Activated CD8-positive, alpha-beta memory T cell treated with anti-CD3 and anti-CD28 coated beads, Interleukin-2, amount 50 U/mL, for 4 hours (primary cell): Measurements from ENCODE around the gene RPTN.
"Not testable (repeated sequence)": the region's sequence is repeated elsewhere in the genome, so short reads cannot be mapped to it uniquely, and the experiment has no call there.

Experiments
- DNase-seq: peaks from one replicate; pipeline ENCODE4 v3.0.0-alpha.2; 2020

Gene RPTN

DNA sequence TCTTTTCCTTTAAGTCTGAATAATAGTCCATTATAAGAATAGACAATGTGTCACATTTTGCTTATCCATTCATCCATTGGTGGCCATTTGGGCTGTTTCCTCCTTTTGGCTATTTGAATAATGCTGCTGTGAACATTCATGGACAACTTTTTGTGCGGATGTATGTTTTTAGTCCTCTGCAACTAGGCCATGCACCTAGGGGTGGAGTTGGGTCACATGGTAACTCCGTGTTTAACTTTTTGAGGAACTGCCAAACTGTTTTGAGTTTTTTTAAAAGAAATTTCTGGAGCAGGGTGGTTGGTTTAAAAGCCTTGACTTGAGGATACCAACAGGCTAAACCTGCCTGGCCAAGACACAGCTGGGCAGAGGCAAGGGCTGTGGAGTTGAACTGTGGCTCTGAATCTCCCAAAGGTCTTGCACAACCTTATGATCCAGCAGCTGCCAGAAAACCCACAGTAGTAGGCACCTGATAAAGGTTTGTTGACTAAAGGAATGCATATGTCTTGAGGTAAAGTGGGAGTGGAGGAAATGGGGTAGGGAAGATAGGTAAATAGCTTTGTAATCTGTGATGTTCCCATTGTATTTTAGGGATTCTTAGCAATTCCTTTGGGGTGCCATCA, 5.6 kb upstream of the RPTN start:
- DNase-seq, result no peak

DNA sequence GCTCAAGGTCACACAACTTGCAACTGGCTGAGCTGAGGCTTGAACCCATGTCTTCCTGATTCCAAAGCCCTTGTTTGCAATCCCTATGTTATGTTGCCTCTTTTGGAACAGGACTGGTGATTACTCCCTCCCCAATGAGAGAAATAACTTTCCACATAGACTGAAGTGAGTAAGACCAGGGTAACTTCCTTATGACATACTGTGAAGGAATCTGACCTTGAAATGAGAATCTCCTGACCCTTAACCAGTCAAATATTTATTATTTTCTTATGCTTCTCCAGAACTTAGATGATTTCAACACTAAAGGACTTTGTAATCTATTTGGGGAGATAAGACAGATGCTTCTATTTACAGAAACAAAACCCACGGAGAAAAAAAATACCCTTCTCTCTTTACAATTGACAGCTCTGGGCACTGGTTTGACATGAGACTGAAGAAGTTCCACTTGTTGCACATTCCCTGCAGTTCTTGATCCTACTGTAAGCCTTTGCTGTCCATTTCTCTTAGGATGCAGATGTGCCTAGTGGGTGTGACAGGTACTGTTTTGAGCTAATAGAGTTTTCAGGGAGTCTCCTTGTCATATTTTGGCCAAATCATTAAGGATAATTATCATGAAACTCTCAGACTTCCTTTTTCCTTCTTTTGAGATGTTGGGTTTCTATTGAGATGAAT, 3.9 kb upstream of the RPTN start:
- no peak for DNase-seq

DNA sequence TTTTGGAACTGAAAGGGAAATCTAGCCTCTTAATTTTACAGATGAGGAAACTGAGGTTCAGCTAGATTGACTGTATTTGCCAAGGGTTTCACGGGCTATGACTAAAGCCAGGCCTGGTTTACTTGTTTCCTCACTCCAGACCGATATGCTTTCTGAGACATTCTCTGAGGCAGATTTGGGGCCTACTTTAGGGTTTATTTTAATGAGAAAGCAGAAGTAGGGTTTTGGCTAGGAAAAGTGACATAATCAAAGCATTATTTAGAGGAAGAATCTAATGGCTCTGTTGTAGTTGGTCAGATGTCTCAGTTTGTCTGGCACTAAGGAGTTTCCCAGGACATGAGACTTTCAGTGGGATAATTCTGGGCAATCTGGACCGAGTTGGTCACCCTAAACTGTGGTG, 1.5 kb upstream of the RPTN start:
- no peak for DNase-seq

DNA sequence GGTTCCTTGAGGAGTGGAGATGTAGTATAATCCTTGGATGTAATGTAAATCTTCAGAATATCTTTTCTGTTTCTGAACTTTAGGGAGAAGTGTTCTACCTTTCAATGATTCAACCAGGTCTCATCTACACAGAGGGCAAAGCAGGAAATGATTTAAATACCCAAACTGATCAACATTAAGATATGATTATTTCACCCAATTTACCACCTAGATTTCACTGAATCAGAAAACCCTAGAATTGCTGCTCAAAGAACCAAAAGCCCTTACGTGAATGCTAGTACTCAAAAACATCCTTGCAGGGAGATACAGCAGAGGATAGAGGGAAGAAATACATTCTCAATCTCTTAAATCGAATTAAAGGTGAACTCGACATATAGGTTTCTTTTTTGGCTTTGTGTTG, 5.0 kb downstream of the RPTN start:
- DNase-seq, result no peak

DNA sequence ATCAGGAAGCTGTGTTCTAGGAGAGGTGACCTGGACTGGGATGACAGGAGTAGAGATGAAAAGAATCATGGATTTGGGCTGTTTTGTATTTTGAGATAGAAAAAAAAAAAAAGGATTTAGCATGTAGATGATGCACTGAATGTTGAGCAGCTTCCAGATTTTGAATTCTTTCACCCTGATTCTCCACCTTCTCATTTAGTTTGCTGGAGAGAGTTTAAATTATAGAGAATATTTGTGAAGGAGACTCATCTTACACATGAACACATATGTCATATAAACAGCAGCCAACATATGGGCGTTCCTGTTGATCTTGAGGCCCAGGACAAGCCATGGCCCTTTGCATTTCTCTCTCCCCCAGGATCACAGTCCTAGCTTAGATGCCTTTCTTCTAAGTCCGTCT, 7.4 kb downstream of the RPTN start:
- DNase-seq, result no peak

DNA sequence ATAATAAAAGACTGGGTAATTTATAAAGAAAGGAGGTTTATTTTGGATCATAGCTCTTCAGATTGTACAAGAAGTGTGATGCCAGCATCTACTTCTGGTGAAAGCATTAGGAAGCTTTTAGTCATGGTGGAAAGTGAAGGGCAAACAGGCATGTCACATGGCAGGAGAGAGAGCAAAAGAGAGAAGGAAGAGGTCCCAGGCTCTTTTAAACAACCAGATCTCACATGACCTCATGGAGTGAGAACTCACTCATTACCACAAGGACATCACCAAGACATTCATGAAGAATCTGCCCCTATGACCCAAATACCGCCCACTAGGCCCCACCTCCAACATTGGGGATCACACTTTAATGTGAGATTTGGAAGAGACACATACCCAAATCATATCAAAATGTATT, 10.0 kb downstream of the RPTN start:
- DNase-seq, result no peak

DNA sequence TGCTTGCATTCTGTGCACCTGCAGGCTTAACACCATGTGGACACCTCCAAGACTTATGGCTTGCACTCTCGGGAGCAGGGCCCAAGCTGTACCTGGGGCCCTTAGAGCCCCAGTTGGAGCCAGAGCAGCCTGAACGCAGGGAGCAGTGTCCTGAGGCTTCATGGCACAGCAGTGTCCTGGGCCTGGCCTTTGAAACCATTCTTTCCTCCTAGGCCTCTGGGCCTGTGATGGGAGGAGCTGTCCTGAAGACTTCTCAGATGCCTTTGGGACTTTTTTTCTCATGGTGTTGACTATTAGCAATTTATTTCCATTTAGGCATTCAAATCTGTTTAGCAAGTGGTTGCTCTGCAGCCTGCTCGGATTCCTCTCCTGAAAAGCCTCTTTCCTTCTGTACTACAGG, 11.0 kb downstream of the RPTN start:
- DNase-seq, result no peak

DNA sequence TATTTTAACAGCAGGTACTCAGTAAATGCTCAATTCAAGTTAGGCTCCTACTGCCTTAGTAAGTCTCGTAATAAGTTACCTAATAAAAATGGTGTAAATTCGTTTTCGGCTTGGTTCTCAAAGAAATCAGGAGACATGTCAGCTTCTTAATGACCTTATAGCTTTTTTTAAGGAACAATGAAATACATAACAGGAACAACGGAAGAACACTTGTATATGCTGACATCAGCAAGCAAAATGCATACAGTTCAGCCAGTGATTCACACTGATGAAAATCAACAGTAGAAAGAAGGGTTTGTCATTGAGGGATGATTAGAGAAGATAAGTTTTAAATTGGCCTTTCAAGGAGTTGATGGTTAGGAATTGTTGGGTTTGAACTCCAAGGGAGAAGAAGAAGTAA, 13.3 kb downstream of the RPTN start:
- DNase-seq, result no peak

DNA sequence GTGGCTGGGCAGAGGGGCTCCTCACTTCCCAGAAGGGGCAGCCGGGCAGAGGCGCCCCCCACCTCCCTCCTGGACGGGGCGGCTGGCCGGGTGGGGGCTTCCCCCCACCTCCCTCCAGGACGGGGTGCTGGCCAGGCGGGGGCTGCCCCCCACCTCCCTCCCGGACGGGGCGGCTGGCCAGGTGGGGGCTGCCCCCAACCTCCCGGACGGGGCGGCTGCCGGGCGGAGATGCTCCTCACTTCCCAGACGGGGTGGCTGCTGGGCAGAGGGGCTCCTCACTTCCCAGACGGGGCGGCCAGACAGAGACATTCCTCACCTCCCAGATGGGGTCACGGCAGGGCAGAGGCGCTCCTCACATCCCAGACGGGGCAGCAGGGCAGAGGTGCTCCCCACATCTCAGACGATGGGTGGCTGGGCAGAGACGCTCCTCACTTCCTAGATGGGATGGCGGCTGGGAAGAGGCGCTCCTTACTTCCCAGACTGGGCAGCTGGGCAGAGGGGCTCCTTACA, 14.3 kb downstream of the RPTN start:
- not testable (repeated sequence) for DNase-seq

DNA sequence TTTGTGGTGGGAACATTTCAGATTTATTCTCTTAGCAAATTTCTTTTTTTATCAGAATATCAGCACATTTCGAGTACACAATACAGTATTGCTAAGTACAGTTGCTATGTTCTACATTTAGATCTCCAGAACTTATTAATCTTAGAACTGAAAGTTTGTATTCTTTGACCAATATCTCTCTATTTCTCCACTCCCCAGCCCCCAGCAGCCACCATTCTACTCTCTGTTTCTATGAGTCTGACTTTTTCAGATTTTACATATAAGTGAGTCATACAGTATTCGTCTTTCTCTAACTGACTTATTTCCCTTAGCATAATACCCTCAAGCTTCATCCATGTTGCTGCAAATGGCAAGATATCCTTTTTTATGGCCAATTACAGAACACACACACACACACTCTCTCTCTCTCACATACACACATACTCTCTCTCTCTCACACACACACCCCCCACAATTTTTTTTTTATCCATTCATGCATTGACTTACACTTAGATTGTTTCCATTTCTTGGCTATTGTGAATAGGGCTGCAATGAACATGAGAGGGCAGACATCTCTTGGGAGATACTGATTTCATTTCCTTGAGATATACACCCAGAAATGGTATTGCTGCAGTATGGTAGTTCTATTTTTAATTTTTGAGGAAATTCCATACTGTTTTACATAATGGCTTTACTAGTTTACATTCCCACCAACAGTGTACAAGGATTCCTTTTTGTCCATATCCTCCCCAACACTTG, 15.7 kb downstream of the RPTN start:
- no peak for DNase-seq

DNA sequence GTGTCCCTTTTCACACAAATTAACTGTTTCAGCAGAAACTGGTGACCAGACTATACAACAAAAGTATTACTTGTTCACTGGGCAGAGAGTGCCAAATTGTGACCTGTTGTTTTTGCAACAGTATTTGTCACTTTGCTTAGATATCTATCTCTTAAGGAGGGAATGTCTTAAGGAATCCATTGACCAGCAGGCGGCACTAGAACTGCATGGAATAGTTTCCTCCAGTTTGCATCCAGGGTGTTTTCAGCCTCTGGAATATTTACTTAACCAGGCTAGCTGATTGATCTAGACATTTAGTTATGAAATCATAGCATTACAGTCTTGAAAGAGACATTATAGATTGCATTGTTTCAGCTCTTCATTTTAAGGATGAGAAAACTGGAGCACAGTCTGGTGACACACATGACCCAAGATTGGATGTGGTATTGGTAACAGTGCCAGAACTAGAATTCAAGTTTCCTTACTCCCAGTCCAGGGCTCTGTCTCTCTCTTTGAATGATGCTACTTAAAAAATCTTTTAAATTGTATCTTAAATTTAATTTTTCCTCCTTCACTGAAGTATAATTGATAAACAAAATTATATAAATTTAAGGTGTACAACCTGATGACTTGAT, 16.9 kb downstream of the RPTN start:
- no peak for DNase-seq

DNA sequence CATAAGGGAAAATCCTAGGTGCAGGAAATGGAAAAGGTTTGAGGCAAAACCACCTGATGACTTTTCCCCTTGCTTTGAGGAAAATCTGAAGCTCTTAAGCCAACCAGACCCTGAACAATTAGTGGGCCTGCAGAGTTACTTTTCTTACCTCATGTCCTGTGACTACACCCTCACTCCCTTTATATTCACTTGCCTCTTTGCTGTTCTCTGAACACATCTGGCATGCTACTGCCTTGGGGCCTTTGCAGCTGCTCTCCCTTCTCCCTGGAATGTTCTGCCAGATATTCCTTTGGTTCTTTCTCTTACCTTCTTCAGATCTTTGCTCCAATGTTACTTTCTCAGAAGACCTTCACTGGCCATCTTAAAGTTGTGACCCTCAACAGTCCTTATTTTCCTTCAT, 21.8 kb downstream of the RPTN start:
- no peak for DNase-seq

DNA sequence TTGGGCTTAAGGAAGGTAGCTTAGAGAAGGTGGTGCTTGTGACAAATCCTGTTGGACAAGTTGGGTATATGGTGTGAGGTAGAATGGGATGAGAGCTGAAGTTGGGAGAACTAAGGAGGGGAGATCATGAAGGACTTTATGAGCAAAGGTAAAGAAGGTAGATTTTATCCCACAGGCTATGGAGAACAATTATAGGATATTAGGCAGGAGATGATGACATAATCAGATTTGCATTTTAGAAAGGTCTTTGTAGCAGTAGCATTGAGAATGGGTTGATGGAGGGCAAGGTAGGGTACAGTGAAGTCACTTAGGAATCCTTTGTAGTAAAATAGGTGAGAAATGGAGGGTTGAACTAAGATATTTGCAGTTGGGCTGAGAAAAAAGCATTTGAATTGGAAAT, 28.8 kb downstream of the RPTN start:
- no peak for DNase-seq

DNA sequence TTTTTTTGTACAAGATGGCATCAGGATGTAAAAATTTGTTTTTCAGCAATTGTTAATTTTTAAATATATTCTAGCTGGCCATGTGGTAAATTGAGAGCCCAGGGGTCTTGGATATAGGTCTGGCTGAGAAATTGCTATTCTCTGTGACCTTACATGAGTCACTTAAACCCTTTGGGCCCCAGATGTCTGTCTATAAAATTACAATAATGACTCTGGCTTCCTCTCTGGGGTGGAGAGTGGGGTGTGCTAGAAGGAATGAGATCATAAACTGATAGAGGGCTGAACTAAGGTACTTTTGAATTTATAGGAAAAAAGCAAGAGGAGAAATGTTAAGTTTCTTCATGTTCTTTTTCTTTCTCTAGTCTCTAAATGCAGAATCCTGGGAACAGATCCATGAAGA, 31.4 kb downstream of the RPTN start:
- no peak for DNase-seq

DNA sequence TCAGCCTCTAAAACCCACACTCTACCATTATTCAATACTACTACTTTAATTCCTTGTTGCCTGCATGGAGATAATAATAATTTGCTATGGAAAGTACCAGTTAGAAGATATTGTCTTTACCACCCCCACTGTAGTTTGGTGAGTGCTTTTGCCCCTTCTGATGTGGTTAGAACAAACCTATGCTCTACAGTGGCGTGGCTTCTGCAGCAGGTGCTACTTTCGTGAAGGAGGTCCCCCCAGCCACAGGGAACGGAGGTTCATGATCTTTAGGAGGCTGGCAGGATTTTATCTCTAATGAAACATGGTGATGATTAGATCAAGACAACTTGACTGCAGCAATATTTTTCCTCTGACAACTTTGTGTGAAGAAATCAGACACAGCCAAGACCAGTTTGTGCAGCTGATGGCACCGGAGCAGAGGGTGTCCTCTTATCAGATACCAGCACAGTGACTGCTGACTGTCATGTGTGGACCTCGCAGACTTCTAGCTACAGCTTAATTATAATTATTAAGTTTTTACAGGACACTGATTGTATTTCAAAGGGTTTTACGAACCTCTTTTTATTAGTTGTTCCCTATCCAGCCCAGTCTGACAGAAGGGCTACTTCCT, 33.1 kb downstream of the RPTN start:
- no peak for DNase-seq

DNA sequence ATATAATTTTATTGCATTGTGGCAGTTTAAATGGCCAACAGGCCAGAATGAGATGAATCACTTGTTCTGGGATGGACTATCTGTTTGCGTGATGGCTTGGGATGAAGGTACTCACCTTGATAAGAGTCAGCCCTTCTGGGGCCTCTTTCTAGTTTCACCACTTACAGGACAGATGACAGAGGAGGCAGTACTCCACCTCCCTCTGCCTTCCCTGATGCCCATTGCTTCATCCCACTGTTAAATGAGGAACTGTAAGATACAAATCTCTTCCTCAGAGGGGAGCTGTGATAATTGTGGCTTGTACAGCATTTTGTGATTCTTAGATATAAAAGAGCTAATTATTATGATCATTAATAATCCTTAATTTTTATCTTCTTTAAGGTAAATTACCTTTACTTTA, 40.1 kb downstream of the RPTN start:
- no peak for DNase-seq

DNA sequence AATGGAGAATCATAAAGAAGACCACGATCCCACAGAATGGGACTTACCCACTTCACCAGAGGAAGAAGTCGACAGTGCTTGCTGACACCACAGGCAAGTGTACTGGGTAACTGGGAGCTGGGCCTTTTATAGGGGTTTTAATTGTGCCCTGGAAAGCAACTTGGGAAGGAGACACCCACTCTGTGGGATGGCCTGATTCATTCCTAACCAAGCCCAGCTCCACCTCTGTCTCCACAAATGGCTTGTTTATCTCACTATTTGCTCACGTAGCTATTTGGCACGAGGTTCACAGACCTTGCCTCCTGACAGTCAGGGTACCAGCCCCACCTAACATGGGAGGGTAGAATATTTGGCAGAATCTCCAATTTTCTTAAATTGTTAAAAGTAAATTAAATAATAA, 43.7 kb downstream of the RPTN start, which contains the start of gene TCHH:
Gene TCHH, minus strand, starts transcription at position 101 of the 400 bp plus-strand sequence. CDS start 1,364 bp downstream, outside the sequence.
- DNase-seq, result no peak

DNA sequence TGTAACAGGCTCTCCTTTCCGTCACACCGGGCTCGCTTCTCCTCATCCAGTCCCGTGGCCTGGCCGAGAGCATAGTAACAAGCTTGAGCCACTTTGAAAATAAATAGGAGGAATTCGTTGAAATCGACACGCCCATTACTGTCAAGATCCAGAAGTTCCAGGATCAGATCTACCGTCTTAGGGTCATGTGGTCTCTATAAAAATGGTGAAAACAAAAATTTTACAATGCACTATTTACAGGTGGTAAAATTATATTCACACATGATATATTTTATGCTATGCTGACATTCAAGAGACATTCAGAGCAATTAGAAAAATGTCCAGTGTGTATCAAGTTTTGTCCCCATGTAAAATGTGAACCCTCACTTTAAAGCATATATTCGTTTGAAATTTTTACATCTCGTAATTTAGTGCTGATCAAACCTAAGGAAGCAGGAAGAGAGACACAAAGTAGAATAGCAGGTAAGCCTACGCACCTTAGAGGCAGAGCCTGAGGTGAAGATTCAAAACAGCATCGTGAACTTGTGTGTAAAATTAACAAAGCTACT, 46.1 kb downstream of the RPTN start:
- DNase-seq, result no peak

DNA sequence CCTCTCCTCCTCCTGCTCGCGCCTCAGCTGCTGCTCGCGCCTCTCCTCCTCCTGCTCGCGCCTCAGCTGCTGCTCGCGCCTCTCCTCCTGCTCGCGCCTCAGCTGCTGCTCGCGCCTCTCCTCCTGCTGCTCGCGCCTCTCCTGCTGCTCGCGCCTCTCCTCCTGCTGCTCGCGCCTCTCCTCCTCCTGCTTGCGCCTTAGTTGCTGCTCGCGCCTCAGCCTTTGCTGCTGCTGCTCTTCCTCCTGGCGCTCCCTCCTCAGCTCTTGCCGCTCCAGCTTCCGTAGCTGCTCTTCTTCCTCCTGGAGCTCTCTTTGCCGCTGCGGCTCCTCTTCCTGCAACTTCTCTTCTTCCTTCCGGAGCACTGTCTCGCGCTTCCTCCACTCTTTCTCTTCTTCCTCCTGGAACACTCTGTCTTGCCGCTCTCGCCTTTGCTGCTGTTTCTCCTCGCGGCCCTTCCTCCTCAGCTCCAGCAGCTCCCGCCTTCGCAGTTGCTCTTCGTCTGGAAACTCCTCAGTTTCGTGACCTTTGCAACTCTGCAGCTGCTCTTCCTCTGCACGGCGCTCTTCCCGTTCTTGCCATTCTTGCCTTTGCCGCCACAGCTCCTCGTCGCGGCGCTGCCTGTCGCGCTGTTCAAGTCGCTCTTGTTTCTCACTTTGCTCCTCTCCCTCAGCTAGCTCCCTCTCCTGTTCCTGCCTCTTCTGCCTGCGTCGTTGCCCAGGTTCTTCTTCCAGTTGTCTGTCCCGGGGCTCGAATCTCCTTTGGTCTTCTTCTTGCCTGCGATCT, 46.7 kb downstream of the RPTN start:
- DNase-seq, result no peak

DNA sequence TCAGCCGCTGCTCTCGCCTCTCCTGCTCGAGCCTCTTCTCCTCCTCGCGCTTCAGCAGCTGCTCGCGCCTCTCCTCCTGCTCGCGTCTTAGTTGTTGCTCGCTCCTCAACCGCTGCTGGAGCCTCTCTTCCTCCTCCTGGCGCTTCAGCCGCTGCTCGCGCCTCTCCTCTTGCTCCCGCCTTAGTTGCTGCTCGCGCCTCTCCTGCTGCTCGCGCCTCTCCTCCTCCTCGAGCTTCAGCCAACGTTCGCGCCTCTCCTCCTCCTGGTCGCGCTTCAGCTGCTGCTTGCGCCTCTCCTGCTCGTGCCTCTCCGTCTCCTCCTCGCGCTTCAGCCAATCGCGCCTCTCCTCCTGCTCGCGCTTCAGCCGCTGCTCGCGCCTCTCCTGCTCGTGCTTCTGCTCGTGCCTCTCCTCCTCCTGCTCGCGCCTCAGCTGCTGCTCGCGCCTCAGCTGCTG, 47.5 kb downstream of the RPTN start:
- no peak for DNase-seq

DNA sequence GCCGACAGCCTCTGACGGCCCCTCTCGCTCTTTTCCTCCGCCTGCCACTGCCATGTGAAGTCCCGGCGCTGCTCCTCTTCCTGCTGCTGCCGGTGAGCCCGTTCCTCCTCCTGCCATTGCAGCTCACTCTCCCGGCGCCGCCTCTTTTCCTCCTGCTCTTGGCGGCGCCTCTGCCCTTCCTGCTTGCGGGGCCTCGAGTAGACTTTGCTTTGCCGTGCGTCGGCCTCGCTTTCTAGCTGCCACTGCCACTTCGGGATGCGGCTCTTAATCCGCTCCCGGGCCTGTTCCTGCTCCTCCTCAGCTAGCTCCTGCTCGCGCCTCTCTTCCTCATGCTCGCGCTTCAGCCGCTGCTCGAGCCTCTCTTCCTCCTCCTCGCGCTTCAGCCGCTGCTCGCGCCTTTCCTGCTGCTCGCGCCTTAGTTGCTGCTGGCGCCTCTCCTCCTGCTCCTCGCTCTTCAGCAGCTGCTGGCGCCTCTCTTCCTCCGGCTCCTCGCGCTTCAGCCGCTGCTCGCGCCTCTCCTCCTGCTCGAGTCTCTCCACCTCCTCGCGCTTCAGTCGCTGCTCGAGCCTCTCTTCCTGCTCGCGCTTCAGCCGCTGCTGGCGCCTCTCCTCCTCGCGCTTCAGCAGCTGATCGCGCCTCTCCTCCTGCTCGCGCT, 48.0 kb downstream of the RPTN start:
- no peak for DNase-seq
